Panc1 (cell line): Measurements from ENCODE around the gene GRP. TPM values are rescaled to one million over a fixed set of nuclear protein-coding genes. Genes with fewer than 3 reads are reported as not detected.

Experiments used
- ATAC-seq: fragments of 200-7000 bp; cut with Tn5 transposase; 2 replicates; pipeline ENCODE4 v1.9.1; 2020; ENCODE audit warnings: mild to moderate bottlenecking, moderate library complexity
- BruUV-seq: library from RNA; stranded (reverse); fragments of 400-500 nt; replicated peaks from 2 replicates; lab custom pipeline; 2021; lab: Mats Ljungman, UMichigan
- CTCF ChIA-PET: fragments of 300-600 bp; sonication (Branson Sonifier 250); formaldehyde crosslinking; loops from one replicate; lab custom pipeline; 2022; ENCODE audit warnings: antibody characterized with exemption; lab: Charles Lee
- POLR2A ChIA-PET: fragments of 300-600 bp; sonication (Branson Sonifier 250); formaldehyde crosslinking; loops from one replicate; lab custom pipeline; 2022; ENCODE audit warnings: antibody characterized with exemption; lab: Charles Lee
- DNase-seq: peaks from one replicate; pipeline ENCODE4 v3.0.0-alpha.2; 2010; ENCODE audit warnings: low read depth, low spot score
- H3K27ac ChIP-seq: 2 replicates; pipeline ENCODE4 v1.5.1; 2011; ENCODE audit warnings: mild to moderate bottlenecking, low read length, inconsistent platforms
- H3K27me3 ChIP-seq: fragments of 200-500 bp; sonication (Bioruptor generic); 2 replicates; pipeline ENCODE4 v1.6.0; 2014; ENCODE audit warnings: low read length, inconsistent platforms; ENCODE audit not compliant: control insufficient read depth, insufficient read depth
- H3K36me3 ChIP-seq: fragments of 200-500 bp; sonication (Bioruptor generic); 2 replicates; pipeline ENCODE4 v1.5.1; 2014; ENCODE audit warnings: inconsistent platforms, mild to moderate bottlenecking, low read length, moderate library complexity; ENCODE audit not compliant: control insufficient read depth, insufficient read depth
- H3K4me1 ChIP-seq: 2 replicates; pipeline ENCODE4 v1.5.1; 2011; ENCODE audit warnings: inconsistent platforms, mild to moderate bottlenecking, low read length, moderate library complexity; ENCODE audit not compliant: control insufficient read depth, insufficient read depth
- H3K4me3 ChIP-seq, 2 experiments: 2 replicates each; pipeline ENCODE4 v1.5.1; 2011 to 2012; ENCODE audit warnings: low read depth in 2 of 2, low read length in 2 of 2, mild to moderate bottlenecking in 2 of 2, inconsistent platforms in 1 of 2, moderate library complexity in 1 of 2
- H3K9me3 ChIP-seq: fragments of 200-500 bp; sonication (Bioruptor generic); 2 replicates; pipeline ENCODE4 v1.5.1; 2014; ENCODE audit warnings: low read depth, mild to moderate bottlenecking, inconsistent platforms, low read length, moderate library complexity; ENCODE audit not compliant: control insufficient read depth, insufficient read depth
- CTCF ChIP-seq: fragments of 450-650 bp; IDR thresholded peaks from 2 replicates; pipeline ENCODE4 v1.5.1; 2017; ENCODE audit warnings: mild to moderate bottlenecking
- POLR2AphosphoS5 ChIP-seq: IDR thresholded peaks from 2 replicates; pipeline ENCODE4 v1.6.1; 2012; ENCODE audit warnings: mild to moderate bottlenecking, low read depth, low read length, moderate library complexity
- REST ChIP-seq, 2 experiments: IDR thresholded peaks; 2 replicates each; pipeline ENCODE4 v1.6.1; 2011 to 2012; ENCODE audit warnings: low read depth in 2 of 2, control low read depth in 1 of 2, low read length in 1 of 2, mild to moderate bottlenecking in 1 of 2, moderate library complexity in 1 of 2; ENCODE audit not compliant: insufficient read depth in 1 of 2
- SIN3A ChIP-seq: IDR thresholded peaks from 2 replicates; pipeline ENCODE4 v1.6.1; 2012; ENCODE audit warnings: low read depth, mild to moderate bottlenecking, low read length, moderate library complexity, borderline replicate concordance; ENCODE audit not compliant: insufficient read depth
- TCF7L2 ChIP-seq: IDR thresholded peaks from 2 replicates; pipeline ENCODE4 v1.6.1; 2011; ENCODE audit warnings: mild to moderate bottlenecking, low read depth, low read length, inconsistent platforms
- in situ Hi-C: cut with HindIII; loops from 2 replicates; pipeline ENCODE4 v1.10.0; 2016; ENCODE audit warnings: low sequenced_read_pairs, low pct_unique_long_range_greater_than_20kb
- intact Hi-C: fragments of 100-400 bp; cut with micrococcal nuclease; formaldehyde crosslinking; loops from one replicate; pipeline ENCODE4 v1.10.0; 2022; ENCODE audit not compliant: unreplicated experiment
- total RNA-seq: library from RNA; stranded (reverse); gene quantifications from one replicate; pipeline ENCODE4 v1.2.1, GENCODE V29; 2021; ENCODE audit not compliant: unreplicated experiment

GRP gene
- total RNA-seq, 1 experiment from 2014 or later, result not detected

- DNase-seq (no peak), ATAC-seq (no peak)
- CTCF ChIA-PET, result no interaction called here
- H3K4me1 ChIP-seq, result no peaks in the 10 kb centered on the region
- peaks cover 11% of the 10 kb centered on the region for H3K27me3 ChIP-seq
- intact Hi-C loops, result no loop called here
- no peaks in the 10 kb centered on the region for H3K9me3 ChIP-seq
- H3K27ac ChIP-seq, result no peak within 1 kb of the TSS
- TF ChIP-seq SIN3A, result no peak
- no peak for TF ChIP-seq TCF7L2
- TF ChIP-seq CTCF, result no peak
- TF ChIP-seq POLR2AphosphoS5, result no peak
- no peak for TF ChIP-seq REST (IDR thresholded peaks at IDR 0.05; ENCODE audit: insufficient read depth in 1 of 2, low read depth in 2 of 2, low read length in 1 of 2)
- POLR2A ChIA-PET, result no interaction called here
- BruUV-seq, result no TSS peak
- H3K36me3 ChIP-seq, result no peaks in the 10 kb centered on the region
- H3K4me3 ChIP-seq, result no peak within 1 kb of the TSS
- in situ Hi-C loops, result no loop called here
Observed at GRCh38 chr18:59272891-59273758, 53.2 kb downstream of the GRP start, which contains the start of gene RAX. Gene RAX (minus strand): TSS chr18:59273454. CDS start chr18:59273206, 248 bp downstream.

- H3K4me1 ChIP-seq, result no peaks in the 10 kb centered on the region
- intact Hi-C loops (no loop called here), in situ Hi-C loops (no loop called here)
- no peak for TF ChIP-seq TCF7L2
- no peak for TF ChIP-seq SIN3A
- no peak for TF ChIP-seq CTCF
- TF ChIP-seq REST (IDR thresholded peaks at IDR 0.05; ENCODE audit: insufficient read depth in 1 of 2, low read depth in 2 of 2, low read length in 1 of 2), result no peak
- no peaks in the 10 kb centered on the region for H3K9me3 ChIP-seq
- ChIA-PET POLR2A (no interaction called here), CTCF (no interaction called here)
- no peaks in the 10 kb centered on the region for H3K36me3 ChIP-seq
- H3K27ac ChIP-seq, result no peak overlapping the region
- H3K4me3 ChIP-seq, result no peak overlapping the region
- H3K27me3 ChIP-seq, result peaks cover 11% of the 10 kb centered on the region
- ATAC-seq (no peak), DNase-seq (no peak)
- BruUV-seq, result no TSS peak
Observed at GRCh38 chr18:59273759-59274532, 54.0 kb downstream of the GRP start.
